ENCODE data around the gene GRID1.
"Not testable (repeated sequence)": the region's sequence is repeated elsewhere in the genome, so short reads cannot be mapped to it uniquely, and the experiment has no call there.

The GRID1 gene

DNA sequence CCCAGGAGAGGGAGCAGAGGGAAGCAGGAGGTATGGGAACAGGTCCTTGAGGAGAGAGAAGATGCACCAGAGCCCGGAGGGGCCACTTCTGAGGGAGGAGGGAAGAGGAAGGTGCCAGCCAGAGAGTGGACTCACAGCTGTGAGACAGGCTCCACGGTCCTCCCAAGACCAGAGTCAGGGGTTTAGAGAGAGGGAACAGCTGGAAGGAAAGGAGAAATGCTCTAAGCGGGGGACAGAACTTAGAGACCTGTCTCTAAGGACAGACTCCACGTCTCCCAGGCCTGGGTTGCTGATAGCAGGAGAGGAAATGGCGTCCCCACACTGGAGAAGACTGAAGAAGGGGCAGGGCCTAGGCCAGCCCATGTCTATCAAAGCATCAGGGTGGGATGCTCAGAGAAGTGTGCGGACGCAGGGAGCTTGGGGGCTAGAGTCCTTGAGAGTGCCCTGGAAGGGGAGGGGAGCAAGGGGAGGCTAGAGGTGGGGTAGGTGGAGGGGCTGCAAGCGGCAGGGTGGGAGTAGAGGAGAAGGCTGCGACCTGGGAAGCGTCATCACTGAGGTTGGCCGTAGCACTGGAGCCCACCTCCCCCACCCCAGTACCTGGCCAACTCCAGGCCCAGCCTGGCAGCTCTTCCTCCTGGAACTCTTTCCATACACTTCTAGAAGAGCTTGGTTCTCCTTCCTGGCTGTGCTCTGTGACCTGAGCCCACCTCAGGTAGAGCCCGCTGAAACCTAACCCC lies 25.6 kb upstream of the GRID1 start:
- no peak for DNase-seq

DNA sequence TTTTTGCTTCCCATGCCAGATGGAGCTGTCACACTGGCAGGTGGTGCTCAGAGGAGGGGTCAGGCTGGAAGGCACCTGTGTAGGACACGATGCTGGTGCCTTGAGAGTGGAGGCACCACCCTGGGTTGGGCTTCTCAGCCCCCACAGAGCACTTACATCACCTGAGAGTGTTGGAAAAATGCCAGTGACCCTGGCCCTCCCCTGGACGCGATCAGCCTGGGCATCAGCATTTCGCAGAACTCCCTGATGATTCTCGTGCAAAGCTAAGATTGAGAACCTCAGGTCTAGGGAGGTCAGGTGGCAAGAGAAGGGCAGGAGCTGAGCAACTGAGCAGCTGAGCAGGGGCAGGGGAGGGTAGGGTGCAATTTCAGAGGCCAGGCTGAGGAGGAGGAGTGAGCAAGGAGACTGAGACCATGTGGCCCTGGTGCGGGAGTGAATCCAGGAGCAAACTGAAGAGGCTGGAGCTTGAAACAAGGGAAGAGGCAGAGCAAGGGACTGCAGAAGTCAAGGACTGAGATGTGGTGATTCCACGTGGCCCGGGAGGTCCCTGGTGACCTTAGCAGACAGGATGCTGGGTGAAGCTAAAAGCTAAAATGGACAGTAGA lies 24.7 kb upstream of the GRID1 start:
- no peak for DNase-seq

DNA sequence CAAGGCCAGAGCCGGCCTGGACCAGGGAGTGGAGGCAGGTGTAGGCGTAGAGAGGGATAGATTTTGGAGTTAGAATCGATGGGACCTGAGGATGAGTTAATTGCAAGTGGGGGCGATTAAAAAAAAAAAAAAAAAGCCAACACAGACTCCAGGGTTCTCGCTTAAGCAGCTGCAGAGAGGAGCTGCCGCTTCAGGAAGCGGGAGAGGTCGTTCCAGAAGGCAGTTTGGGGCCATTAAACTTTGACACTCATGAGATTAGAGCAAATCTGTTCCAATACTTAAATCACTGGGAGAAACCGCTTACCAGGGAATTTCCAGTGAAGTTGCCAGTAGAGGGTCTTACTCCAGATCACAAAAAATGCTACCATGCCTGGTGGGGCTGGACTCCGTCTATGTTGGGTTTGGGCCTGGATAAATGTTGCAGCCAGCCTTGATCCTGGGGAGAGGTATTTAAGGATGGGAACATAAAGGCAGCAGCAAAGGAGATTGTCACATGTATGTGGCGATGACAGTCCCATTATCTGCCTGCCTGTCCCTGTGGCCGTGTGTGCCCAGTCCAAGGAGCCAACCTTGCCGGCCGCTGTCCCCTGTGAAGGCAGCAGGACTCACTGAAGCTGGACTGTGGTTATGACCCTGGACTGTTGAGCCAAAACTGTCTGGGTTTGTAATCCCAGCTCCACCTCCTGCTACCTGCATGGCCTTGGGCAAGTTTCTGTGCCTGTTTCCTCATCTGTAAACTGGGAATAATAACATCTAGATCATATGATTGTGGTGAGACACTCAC lies 23.9 kb upstream of the GRID1 start:
- DNase-seq: no peak

DNA sequence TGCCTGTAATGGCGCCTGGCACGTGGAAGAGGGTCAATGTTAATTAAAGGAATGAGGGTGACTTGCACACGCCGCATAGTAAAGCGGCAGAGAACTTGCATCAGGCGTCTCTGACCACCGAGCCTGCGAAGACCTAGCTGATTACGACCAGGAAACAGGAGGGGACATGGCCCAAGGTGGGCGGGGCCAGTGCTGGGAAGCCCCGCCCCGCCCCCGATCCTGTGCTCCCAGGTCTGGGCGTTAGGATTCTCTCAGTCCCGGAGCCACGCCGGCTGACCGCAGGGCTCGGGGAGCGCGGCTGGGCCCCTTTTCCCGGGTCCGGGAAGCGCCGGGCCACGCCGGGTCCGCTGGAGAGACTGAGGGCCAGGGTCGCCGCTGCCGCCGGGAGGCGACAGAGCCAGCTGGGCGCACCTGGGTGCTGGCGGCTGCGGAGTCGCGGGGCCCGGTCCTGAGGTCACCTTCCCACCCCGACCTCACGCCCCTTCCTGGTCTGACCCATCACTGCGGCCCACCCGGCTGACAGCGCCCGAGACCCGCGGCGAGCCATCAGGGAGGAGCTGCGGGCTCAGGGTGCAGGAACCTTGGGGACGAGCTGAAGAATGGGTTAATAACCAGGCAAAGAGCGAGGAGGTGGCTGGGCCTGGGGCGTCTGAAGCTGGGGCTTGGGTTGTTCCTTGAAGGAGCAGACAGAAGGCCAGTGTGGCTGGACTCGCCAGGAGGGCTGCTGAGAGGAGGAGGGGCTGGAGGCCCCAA lies 23.0 kb upstream of the GRID1 start:
- DNase-seq: peak in 1 of 2 donors; percentile 35

DNA sequence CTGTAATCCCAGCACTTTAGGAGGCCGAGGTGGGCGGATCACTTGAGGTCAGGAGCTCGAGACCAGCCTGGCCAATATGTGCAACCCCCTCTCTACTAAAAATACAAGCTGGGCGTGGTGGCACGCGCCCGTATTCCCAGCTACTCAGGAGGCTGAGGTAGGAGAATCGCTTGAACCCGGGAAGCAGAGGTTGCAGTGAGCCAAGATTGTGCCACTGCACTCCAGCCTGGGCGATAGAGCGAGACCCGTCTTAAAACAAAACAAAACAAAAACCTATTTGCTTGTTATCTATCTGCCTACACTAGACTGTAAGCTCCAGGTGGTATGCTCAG lies 22.5 kb upstream of the GRID1 start:
- not testable (repeated sequence) for DNase-seq

DNA sequence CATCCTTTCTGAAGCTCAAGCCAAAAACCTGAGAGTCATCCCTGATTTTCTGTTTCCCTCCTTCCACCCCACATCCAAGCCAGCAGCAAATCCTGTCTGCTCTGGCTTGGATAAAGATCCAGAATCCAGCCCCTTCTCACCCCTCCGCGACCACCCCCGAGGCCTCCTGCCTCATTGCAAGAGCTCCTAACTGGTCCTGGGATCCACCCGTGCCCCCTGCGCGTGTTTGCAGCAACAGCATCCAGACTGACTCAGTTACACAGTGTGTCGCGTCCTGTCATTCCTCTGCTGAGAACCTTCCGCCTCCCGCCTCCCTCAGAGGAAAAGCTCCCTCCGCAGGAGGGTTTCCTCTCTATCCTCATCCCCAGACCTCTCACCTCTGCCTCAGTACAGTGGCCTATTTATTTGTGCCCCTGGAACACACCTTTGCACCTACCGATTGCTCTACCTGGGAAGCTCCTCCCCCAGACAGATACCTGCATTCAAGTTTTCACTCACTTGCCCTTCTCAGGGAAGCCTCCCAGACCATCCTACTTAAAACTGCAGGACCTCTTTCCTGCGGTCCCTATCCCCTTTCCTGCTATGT lies 21.6 kb upstream of the GRID1 start:
- DNase-seq: no peak

DNA sequence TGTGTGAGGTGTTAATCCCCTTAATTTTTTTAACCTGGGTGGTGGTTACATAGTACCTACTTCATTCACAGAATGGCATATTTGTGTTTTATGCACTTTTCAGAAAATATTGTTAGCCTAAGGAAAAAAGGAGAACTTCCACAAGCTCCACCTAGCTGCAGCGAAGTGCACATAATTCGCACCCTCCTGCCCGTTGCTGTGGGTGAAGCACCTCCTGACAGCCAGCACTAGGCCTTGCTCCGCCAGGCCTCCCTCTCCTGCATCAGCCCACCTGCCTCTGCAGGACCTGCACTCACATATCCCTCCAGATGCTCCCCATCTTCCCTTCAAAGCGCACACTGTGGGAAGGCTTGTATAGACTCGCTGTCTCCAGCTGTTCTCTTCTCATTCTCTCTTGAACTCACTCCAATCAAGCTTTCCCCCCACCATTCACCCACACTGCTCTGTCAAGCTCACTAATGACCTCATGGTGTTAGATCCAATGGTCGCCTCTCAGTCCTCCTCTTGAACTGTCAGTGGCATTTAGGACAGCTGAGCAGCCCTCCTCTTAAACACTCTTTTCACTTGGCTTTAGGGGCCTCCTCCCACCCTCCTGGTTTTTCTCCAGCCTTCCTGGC lies 20.7 kb upstream of the GRID1 start:
- DNase-seq: no peak

DNA sequence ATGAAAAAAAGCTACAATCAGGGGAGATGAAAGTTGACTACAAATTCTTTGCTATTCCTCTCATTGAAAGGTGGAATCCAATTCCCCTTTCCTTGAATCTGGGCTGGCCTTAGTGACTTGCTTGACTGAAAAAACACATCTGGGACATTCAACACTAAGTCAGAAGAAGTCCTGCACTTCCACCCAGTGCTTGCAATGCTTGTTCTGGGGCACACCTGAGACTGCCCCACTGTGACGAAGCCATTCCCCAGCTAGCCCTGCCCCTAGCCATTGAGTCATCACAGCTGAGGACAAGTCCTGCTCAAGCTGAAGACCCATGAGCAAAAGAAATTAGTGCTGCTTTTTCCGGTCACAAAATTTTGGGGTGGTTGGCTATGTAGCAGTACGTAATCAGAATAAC lies 19.2 kb upstream of the GRID1 start:
- DNase-seq: no peak

DNA sequence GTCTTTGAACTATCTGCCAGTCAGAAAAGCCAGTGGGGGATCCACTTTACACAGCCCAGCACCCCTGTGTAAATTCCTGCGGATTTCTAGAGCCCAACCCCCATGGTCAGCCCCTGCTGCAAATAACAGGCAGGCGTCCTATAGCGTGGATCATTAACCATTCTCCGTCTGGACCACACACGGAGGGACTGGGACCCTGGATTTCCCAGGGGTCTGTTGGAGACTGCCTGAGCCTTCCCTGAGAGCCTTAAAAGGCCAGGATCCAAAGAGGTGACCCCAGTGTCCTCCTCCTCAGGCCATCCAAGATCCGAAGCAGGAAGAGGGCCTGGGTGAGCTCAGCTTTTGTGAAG lies 11.2 kb upstream of the GRID1 start:
- DNase-seq: peak in 1 of 2 donors; percentile 12

DNA sequence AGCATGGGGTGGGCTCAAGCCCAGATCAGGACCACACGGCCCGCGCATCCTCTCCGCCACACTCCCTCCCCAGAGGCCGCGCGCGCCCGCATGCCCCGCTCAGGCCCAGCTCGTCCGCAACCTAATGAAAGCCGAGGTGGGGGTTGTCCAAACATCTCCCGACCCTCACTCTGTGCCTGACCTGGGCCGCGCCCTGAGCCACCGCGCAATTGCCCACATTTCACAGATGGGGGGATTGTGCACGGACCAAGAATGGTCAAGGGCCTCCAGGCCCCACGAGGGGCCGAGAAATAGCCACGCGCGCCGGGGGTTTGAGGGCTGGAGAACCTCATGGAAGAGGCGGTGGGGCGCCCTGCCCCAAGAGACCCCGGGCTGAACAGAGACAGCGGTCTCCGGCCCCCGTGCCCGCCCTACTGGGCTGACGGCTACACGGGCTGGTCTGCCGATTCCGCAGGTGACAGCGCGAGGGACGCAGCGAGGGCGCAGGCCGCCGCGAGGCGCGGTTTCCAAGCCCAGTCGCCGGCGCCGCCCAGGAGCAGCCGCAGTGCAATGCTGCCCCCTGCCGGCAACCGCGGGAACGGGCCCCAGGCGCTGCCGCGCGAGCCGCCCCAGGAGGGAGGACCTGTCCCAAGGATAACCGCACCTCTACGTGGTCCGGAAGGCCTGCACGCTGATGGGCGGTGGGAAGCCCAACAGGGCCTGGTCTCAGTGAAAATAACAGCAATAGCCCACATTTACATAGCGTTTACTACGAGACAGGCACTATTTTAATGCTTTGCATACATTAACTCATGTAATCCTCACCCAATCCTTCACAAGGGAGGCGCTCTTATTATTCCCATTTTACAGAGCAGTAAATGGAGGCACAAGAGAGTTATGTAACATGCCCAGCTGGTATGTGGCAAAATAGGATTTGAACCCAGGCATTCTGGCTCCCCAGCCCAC lies 10.5 kb upstream of the GRID1 start:
- DNase-seq: peak; percentile 90

DNA sequence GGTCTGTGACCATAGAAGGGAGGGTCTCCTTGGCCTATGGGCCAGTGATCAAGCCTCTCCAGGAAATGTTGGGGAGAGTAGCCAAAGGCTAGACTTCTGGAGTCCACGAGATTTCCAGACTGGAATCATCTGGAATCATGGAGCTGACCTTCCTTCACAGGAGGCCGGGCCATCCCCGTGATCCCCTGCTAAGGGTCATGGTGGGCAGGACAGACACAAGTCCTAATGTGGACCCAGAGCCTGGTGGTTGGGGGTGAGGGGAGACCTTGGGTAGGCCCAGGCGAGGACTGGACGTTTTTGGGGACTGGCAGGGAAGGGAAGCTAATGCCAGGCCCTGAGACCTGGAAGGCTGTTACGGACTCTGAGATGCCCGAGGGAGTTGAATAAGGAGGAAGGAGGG lies 9.8 kb upstream of the GRID1 start:
- DNase-seq: peak in 1 of 2 donors; percentile 13

DNA sequence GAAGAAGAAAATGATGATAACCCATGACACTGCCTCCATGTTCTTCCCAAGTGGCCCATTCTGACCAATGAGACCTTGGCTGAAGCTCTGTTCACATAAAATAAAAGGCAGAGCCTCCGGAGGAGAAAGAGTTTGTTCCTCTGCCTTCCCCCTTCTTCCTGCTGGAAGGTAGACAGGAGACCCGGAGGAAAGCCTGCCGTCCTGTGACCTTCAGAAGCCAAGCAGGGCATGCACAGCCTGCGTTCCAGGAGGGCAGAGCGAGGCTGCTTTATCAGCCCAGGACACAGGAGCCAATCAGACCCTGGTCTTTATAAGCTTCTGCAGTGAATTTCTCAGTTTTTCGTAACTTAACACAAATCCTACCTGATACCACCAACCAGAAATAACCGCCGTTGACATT lies 8.6 kb upstream of the GRID1 start:
- DNase-seq: no peak

DNA sequence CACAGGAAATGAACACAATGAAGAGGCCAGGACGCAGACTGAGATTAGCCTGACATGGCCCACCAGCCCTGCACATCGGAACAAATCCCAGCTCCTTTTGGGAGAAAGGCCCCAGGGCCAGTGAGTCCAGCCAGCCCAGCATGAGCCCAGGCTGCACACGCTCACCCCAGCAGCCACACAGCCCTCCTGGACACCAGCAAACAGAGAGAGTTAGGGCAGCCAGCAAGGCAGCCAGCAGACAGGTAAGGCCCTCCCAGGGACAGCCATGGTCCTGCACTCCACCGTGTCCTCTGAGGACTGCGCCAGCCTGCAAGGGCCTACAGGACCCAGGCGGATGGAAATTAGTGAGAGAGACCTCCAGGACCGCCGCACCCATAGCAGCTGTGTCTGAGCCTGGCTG lies 8.1 kb upstream of the GRID1 start:
- DNase-seq: peak in 1 of 2 donors; percentile 8

DNA sequence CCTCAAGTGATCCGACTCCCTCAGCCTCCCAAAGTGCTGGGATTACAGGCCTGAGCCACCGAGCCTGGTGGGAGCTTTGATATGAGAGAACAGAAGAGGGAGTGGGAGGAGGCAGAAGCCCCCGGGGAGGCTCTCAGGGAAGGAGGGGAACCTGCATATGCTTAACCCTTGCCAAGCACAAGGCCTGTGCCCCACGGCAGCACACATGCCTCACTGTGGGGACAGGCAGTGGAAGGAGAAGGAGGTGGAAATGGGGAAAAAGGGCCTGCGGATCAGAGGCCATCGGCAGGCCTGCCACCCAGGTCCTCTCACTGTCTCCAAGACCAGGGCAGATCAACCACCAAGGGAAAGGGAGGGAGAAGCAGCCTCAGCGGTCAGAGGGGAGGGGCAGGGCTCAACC lies 7.2 kb upstream of the GRID1 start:
- no peak for DNase-seq

DNA sequence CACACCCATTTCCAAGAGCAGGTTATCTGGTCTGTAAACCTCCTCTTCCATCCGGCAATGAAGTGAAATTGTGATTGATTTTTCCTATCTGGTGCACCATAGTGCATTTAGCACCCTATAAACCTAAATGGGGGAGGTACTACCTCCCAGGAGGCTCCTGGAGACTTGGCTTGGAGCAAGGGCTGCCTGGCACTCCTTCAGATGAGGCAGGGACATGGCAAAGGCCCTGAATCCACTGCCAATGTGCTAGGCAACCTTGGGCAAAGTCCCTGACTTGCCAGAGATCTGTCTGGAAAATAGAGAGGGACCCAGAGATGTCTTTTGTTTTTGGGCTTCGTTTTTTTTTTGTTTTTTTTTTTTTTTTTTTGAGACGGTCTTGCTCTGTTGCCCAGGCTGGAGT lies 6.7 kb upstream of the GRID1 start:
- no peak for DNase-seq

DNA sequence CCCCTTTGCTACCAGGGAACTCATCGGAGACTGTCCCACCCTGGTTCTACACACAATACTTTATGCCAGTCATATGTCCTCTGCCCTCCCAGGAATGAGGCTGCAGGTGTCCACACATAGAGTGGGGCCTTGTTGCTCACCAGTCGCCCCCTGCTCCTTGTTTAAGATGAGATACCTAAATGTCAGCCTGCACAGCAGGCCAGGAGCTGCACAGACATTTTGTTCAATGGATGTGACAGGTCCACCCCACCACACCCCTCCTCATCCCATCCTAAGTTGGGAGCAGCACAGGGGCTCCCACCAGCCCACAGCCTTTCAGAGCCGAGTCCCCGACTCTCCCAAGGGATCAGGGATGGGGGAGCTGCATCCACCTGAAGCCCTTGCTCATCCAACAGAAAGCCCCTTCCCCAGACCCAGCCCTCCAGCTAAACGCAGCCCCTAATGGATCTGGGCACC lies 6.2 kb upstream of the GRID1 start:
- DNase-seq: no peak

DNA sequence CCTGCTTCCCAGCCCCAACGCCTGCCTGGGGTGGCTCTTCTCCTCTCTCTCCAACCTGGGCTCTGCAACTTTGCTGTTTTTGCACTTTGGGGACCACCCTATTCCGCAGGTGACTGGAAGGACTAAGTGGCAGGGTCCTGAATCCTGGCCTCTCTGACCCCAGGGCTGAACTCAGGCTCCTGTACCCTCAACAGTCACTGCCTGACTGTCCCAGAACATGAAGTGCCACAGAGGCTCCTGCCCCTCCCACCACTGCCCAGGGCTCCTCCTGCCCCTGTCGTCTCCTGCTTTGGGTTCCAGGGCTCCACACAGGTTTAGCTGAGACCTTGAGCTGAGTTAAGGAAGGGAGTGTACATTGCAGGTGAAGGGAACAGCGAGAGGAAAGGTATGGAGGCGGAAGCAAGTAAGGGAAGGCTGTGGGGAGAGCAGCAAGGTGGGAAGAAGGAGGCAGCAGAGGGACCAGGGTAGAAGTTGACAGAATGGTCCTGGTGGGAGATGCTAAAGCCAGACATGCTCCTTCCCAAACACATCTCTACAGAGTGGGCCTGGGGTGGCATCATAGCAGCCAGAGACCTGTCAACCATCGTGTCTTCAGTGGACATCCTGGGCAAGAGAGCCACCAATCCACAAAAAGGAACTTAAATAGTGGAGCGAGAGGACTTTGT lies 5.7 kb upstream of the GRID1 start:
- DNase-seq: no peak

DNA sequence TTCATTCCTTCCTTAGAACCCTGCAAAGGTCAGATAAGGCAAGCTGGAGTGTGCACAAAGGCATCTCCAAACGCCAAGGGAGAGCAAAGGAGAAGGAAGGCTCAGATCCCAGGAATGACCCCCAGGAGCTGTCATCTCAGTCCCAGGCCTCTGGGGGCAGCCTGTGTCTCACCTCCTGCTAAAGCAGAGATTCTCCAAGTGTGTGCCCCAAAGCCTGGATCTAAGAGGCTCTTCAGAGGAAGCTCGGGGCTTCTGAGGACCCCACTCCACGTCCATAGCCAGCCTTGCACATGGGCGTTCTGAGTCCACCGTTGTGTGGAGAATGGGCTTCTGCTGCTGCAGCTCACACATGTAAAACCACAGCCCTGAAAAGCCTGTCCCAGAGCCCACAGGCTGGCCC lies 5.1 kb upstream of the GRID1 start:
- DNase-seq: no peak

DNA sequence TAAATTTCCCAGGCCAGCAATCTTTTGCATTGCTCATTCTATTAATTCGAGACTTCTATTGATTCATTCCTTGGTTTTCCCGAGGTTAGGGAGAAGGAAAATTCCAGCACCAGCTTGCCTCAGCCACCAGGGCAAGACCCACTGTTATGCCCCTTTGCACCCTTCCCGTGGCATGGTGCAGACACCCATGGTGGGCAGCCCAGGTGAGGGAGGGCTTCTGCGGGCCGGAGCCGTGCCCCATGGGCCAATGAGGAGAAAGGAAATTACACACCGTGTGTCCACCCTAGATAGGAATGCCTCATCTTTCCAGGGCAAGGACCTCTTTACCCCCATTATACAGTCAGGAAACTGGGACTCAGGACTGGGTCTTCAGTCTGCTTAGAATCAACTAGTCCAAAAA lies 4.5 kb upstream of the GRID1 start:
- no peak for DNase-seq

DNA sequence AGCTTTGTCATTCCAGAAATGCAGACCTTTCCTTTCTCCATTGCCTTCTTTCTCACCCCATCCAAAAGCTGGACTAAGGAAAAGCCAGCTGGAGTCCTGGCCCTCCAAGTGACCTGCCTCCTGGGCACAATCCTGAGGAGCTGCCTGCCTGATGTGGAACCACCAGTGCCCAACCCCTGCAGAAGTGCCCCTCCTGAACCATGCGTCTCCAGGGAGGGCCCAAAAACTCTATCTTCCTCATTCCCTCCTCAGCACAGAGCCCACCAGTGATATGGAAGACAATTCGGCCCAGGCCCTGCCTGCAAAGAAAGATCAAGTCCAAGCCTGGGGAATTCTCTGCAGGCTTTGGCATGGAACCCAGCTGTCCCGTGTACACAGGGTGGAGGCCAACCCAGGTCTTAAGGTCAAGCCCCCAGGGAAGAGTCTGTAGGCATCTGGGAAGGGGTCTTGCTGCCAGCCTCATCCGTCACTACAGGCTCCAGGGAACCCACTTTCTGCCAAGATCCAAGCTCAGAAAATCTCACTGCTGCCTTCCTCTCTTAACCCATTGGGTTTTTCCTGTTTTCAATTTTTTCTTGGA lies 3.5 kb upstream of the GRID1 start:
- DNase-seq: no peak

DNA sequence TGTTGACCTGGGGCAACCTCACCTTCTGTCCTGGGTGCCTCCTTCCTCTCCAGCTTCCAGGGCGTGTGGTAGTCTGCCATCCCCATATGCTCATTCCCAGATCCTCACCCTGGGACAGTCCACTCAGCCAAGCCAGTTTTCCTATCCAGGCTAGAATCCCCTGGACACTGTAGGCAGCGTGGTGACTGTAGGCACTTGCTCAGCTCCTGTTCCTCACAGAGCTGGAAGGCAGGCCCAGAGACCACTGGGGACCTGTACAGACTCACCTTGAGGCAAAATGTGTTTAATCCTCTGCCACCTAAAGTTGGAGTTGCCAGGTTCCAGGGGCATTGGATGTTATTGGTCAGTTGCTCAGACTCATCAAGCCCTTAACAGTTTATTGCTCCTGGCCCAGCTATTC lies 2.4 kb upstream of the GRID1 start:
- DNase-seq: no peak
